H9 (cell line): ENCODE data around the gene DNAJA4. TPM values are rescaled to one million over a fixed set of nuclear protein-coding genes. Genes with fewer than 3 reads are reported as not detected.

Source experiments
- DNase-seq: peaks from one replicate; pipeline ENCODE4 v3.0.0-alpha.2; 2017
- H2AFZ ChIP-seq: one replicate; pipeline ENCODE4 v1.6.1; 2013; ENCODE audit warnings: mild to moderate bottlenecking, low read length, control low read depth, moderate library complexity
- H2AK5ac ChIP-seq: 2 replicates; pipeline ENCODE4 v1.6.1; 2013; ENCODE audit warnings: low read length, control low read depth, mixed read lengths; ENCODE audit not compliant: insufficient read length
- H2BK120ac ChIP-seq: one replicate; pipeline ENCODE4 v1.6.1; 2013; ENCODE audit warnings: low read depth, mild to moderate bottlenecking, low read length, control low read depth, inconsistent platforms; ENCODE audit not compliant: poor library complexity, severe bottlenecking
- H2BK12ac ChIP-seq: 2 replicates; pipeline ENCODE4 v1.6.1; 2013; ENCODE audit warnings: low read length, control low read depth, mixed read lengths, low read depth; ENCODE audit not compliant: insufficient read length
- H2BK15ac ChIP-seq: 2 replicates; pipeline ENCODE4 v1.6.1; 2013; ENCODE audit warnings: low read depth, low read length, control low read depth
- H2BK20ac ChIP-seq: one replicate; pipeline ENCODE4 v1.6.1; 2013; ENCODE audit warnings: low read depth, mild to moderate bottlenecking, low read length, control low read depth, inconsistent platforms; ENCODE audit not compliant: poor library complexity, severe bottlenecking
- H2BK5ac ChIP-seq: 2 replicates; pipeline ENCODE4 v1.6.1; 2013; ENCODE audit warnings: low read length, control low read depth, mixed read lengths; ENCODE audit not compliant: insufficient read length
- H3K14ac ChIP-seq: 2 replicates; pipeline ENCODE4 v1.6.1; 2013; ENCODE audit warnings: low read length, control low read depth; ENCODE audit not compliant: insufficient read depth
- H3K18ac ChIP-seq: 2 replicates; pipeline ENCODE4 v1.6.1; 2013; ENCODE audit warnings: low read depth, mild to moderate bottlenecking, mixed read lengths, low read length, control low read depth; ENCODE audit not compliant: insufficient read length
- H3K23ac ChIP-seq: 2 replicates; pipeline ENCODE4 v1.6.1; 2013; ENCODE audit warnings: low read length, control low read depth, mixed read lengths, low read depth; ENCODE audit not compliant: insufficient read length
- H3K23me2 ChIP-seq: 2 replicates; pipeline ENCODE4 v1.6.1; 2013; ENCODE audit warnings: low read depth, mild to moderate bottlenecking, mixed read lengths, low read length, control low read depth; ENCODE audit not compliant: insufficient read length, poor library complexity, severe bottlenecking
- H3K27ac ChIP-seq: 2 replicates; pipeline ENCODE4 v1.5.1; 2013; ENCODE audit warnings: low read length, control low read depth, mixed read lengths, low read depth; ENCODE audit not compliant: insufficient read length
- H3K27me3 ChIP-seq: 2 replicates; pipeline ENCODE4 v1.6.1; 2013; ENCODE audit warnings: low read length, control low read depth, inconsistent platforms; ENCODE audit not compliant: insufficient read depth
- H3K4ac ChIP-seq: 2 replicates; pipeline ENCODE4 v1.6.1; 2013; ENCODE audit warnings: low read depth, mild to moderate bottlenecking, control low read depth, inconsistent platforms, low read length, moderate library complexity
- H3K4me1 ChIP-seq: 2 replicates; pipeline ENCODE4 v1.6.1; 2013; ENCODE audit warnings: low read length, control low read depth, inconsistent platforms; ENCODE audit not compliant: insufficient read depth
- H3K4me2 ChIP-seq: 2 replicates; pipeline ENCODE4 v1.6.1; 2013; ENCODE audit warnings: low read length, control low read depth, mixed read lengths; ENCODE audit not compliant: insufficient read length, insufficient read depth
- H3K56ac ChIP-seq: 2 replicates; pipeline ENCODE4 v1.6.1; 2013; ENCODE audit warnings: low read depth, mild to moderate bottlenecking, mixed read lengths, low read length, control low read depth; ENCODE audit not compliant: insufficient read length
- H3K79me1 ChIP-seq: 2 replicates; pipeline ENCODE4 v1.6.1; 2013; ENCODE audit warnings: low read depth, mild to moderate bottlenecking, moderate library complexity, low read length, control low read depth, inconsistent platforms; ENCODE audit not compliant: insufficient read depth, poor library complexity, severe bottlenecking
- H3K79me2 ChIP-seq: 2 replicates; pipeline ENCODE4 v1.6.1; 2013; ENCODE audit warnings: low read length, control low read depth, inconsistent platforms; ENCODE audit not compliant: insufficient read depth
- H3K9ac ChIP-seq: 2 replicates; pipeline ENCODE4 v1.6.1; 2013; ENCODE audit warnings: low read length, control low read depth, mixed read lengths; ENCODE audit not compliant: insufficient read length; ENCODE audit errors: extremely low read depth
- H3K9me3 ChIP-seq: one replicate; pipeline ENCODE4 v1.6.1; 2013; ENCODE audit warnings: low read depth, low read length, inconsistent platforms; ENCODE audit not compliant: control insufficient read depth
- H3T11ph ChIP-seq: one replicate; pipeline ENCODE4 v1.6.1; 2013; ENCODE audit warnings: mild to moderate bottlenecking, low read length, control low read depth, inconsistent platforms
- H4K20me1 ChIP-seq: one replicate; pipeline ENCODE4 v1.6.1; 2013; ENCODE audit not compliant: control insufficient read depth, insufficient read length, insufficient read depth
- H4K5ac ChIP-seq: 2 replicates; pipeline ENCODE4 v1.6.1; 2013; ENCODE audit warnings: low read depth, mild to moderate bottlenecking, mixed read lengths, low read length, control low read depth; ENCODE audit not compliant: insufficient read length
- H4K8ac ChIP-seq: replicated peaks from 2 replicates; pipeline ENCODE4 v1.6.1; 2013; ENCODE audit warnings: low read length, control low read depth, mixed read lengths, low read depth; ENCODE audit not compliant: insufficient read length
- H4K91ac ChIP-seq: 2 replicates; pipeline ENCODE4 v1.6.1; 2013; ENCODE audit warnings: low read depth, mild to moderate bottlenecking, moderate library complexity, mixed read lengths, low read length, control low read depth; ENCODE audit not compliant: insufficient read length
- H3K27ac Mint-ChIP-seq, 3 experiments: 2 replicates in 2 of 3; 3 replicates in 1 of 3; pipeline ENCODE4 v1.8.0; 2020 to 2021; ENCODE audit warnings: mixed read lengths in 3 of 3, mild to moderate bottlenecking in 1 of 3, moderate library complexity in 1 of 3
- H3K27me3 Mint-ChIP-seq: 2 replicates; pipeline ENCODE4 v1.8.0; 2021; ENCODE audit warnings: low read depth, mild to moderate bottlenecking, moderate library complexity, mixed read lengths
- H3K36me3 Mint-ChIP-seq, 3 experiments: 2 replicates in 2 of 3; 3 replicates in 1 of 3; pipeline ENCODE4 v1.8.0; 2020 to 2021; ENCODE audit warnings: low read depth in 3 of 3, mixed read lengths in 3 of 3; ENCODE audit not compliant: insufficient read depth in 1 of 3
- H3K4me1 Mint-ChIP-seq, 2 experiments: 2 replicates each; pipeline ENCODE4 v1.8.0; 2020; ENCODE audit warnings: mixed read lengths in 2 of 2
- H3K4me3 Mint-ChIP-seq, 2 experiments: 2 replicates in 1 of 2; 3 replicates in 1 of 2; pipeline ENCODE4 v1.8.0; 2020 to 2021; ENCODE audit warnings: mild to moderate bottlenecking in 2 of 2, mixed read lengths in 2 of 2, moderate library complexity in 1 of 2
- H3K9me3 Mint-ChIP-seq, 2 experiments: 2 replicates in 1 of 2; 3 replicates in 1 of 2; pipeline ENCODE4 v1.8.0; 2020; ENCODE audit warnings: mild to moderate bottlenecking in 2 of 2, mixed read lengths in 2 of 2, moderate library complexity in 1 of 2
- CTCF ChIP-seq: fragments of 200-600 bp; sonication (generic); conservative IDR thresholded peaks from 3 replicates; pipeline ENCODE4 v1.8.0; 2021; ENCODE audit warnings: antibody characterized with exemption, mild to moderate bottlenecking
- WGBS: extraction: QIAGEN DNeasy Blood & Tissue Kit; methylation state at CpG from one replicate; pipeline ENCODE4 v1.1.7; 2013; ENCODE audit warnings: missing lambda C conversion rate, low lambda C conversion rate, mixed read lengths; ENCODE audit not compliant: insufficient read length; ENCODE audit errors: extremely low coverage; 5-methylcytosine and 5-hydroxymethylcytosine counted together
- total RNA-seq: library from RNA; stranded (reverse); gene quantifications from 2 replicates; pipeline ENCODE4 v1.2.1, GENCODE V29; 2021

Gene DNAJA4
- total RNA-seq, 1 experiment from 2014 or later, result 0.13 TPM

GRCh38 chr15:78324144-78324543, 59.8 kb downstream of the DNAJA4 start:
- H3K27ac Mint-ChIP-seq, result peak overlapping the region in 1 of 3 experiments; percentile 43; a peak in 2 of 7 replicates
- H3K56ac ChIP-seq, result no peak overlapping the region
- no peak overlapping the region for H4K8ac ChIP-seq
- no peak overlapping the region for H4K91ac ChIP-seq
- H3K27me3 Mint-ChIP-seq, result peaks cover 2% of the 10 kb centered on the region
- no peak overlapping the region for H3K14ac ChIP-seq
- no peak overlapping the region for H2BK20ac ChIP-seq
- no peaks in the 10 kb centered on the region for H3K79me2 ChIP-seq
- no peak overlapping the region for H2AK5ac ChIP-seq
- H3T11ph ChIP-seq, result no peak overlapping the region
- WGBS, result no CpG with 5 or more reads among the region's 5 CpGs
- H2BK5ac ChIP-seq, result no peak overlapping the region
- H4K20me1 ChIP-seq, result no peaks in the 10 kb centered on the region
- no peaks in the 10 kb centered on the region for H3K23me2 ChIP-seq
- peaks cover 23 to 41% of the 10 kb centered on the region in 2 experiments for H3K4me1 Mint-ChIP-seq
- no peaks in the 10 kb centered on the region for H3K9me3 Mint-ChIP-seq
- DNase-seq, result no peak
- no peak overlapping the region for H3K4ac ChIP-seq
- H3K9ac ChIP-seq, result no peak overlapping the region
- no peak overlapping the region for H3K4me3 Mint-ChIP-seq
- H2BK120ac ChIP-seq, result no peak overlapping the region
- H3K4me2 ChIP-seq, result no peak overlapping the region
- no peaks in the 10 kb centered on the region for H3K36me3 Mint-ChIP-seq
- peaks cover 7% of the 10 kb centered on the region; the same call in 1 of the 2 replicates for H3K4me1 ChIP-seq
- no peak overlapping the region for H2BK15ac ChIP-seq
- H2BK12ac ChIP-seq, result no peak overlapping the region
- no peak overlapping the region for H4K5ac ChIP-seq
- H3K9me3 ChIP-seq, result no peaks in the 10 kb centered on the region
- no peak overlapping the region for H3K27ac ChIP-seq
- no peak overlapping the region for H2AFZ ChIP-seq
- no peak overlapping the region for H3K18ac ChIP-seq
- TF ChIP-seq CTCF, result no peak
- H3K79me1 ChIP-seq, result no peaks in the 10 kb centered on the region
- H3K27me3 ChIP-seq, result no peaks in the 10 kb centered on the region
- H3K23ac ChIP-seq, result no peak overlapping the region
